ENCODE measurements around the gene CCDC183.
A peak's percentile ranks its signal among the peaks of the same experiment; 100 is the strongest.

Gene CCDC183

DNA sequence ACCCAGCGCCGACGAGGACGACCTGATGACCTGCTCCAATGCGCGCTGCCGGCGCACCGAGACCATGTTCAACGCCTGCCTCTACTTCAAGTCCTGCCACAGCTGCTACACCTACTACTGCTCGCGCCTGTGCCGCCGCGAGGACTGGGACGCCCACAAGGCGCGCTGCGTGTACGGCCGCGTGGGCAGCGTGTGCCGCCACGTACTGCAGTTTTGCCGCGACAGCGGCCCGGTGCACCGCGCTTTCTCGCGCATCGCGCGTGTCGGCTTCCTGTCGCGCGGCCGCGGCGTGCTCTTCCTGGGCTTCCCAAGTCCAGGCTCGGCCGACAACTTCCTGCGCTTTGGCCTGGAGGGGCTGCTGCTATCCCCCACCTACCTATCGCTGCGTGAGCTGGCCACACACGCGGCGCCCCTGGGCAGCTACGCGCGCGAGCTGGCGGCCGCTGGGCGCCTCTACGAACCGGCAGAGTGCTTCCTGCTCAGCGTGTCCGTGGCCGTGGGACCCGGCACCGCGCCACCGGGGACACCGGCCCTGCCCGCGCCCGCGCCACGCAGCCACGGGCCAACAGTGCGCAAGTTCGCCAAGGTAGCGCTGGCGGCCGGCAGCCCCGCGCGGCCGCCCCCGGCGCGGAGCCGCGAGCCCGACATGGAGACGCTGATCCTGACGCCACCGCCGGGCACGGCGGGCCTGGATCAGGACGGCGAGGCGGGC is 50.4 kb downstream of the CCDC183 start:
- Histone ChIP-seq H3K4me1 (ENCODE audit: insufficient read depth, low read length) (peaks cover 7% of the 10 kb centered on the region; the same call in 1 of the 2 replicates), H3K27ac (ENCODE audit: low read length) (no peak overlapping the region), H3K36me3 (ENCODE audit: insufficient read depth, low read depth, low read length) (peaks cover 11% of the 10 kb centered on the region), H3K9ac (ENCODE audit: low read depth, low read length) (peak overlapping the region; percentile 37; the same call in 1 of the 2 replicates), H3K27me3 (ENCODE audit: insufficient read depth, low read length) (peaks cover 6% of the 10 kb centered on the region; the same call in 1 of the 2 replicates), H3K4me3 (ENCODE audit: low read length) (peak overlapping the region; percentile 40; the same call in 1 of the 2 replicates), H3K9me3 (ENCODE audit: insufficient read depth, low read depth, low read length) (no peaks in the 10 kb centered on the region)

DNA sequence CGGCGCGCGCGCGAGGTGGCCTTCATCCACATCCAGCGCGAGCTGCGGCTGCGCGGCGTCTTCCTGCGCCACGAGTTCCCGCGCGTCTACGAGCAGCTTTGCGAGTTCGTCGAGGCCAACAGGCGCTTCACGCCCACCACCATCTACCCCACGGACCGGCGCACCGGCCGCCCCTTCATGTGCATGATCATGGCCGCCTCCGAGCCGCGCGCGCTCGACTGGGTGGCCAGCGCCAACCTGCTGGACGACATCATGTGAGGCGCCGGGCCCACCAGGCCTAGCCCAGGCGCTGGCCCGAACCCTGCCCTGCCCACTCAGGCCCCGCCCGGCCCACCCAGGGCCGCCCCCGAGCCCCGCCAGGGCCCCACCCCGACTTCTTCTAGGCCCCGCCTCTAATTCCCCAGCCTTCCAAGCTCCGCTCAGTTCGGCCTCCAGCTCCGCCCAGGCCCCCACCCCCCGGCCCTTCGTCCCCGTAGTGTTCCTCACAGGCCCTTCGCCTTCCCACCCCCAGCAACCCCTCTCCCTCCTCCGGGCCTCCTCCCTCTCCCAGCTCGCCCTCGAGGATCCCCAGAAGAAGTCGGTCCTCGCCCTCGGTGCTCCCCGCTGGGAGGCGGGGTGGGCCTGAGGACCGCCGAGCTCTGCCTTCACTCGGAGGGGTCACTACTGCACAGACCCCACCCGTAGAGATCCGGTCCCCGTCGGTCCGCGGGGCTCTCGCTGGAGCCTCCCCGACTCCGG is 51.1 kb downstream of the CCDC183 start:
- Histone ChIP-seq H3K36me3 (ENCODE audit: insufficient read depth, low read depth, low read length) (peaks cover 16% of the 10 kb centered on the region), H3K9ac (ENCODE audit: low read depth, low read length) (peak overlapping the region; percentile 81; the same call in 1 of the 2 replicates), H3K27me3 (ENCODE audit: insufficient read depth, low read length) (peaks cover 6% of the 10 kb centered on the region; the same call in 1 of the 2 replicates), H3K27ac (ENCODE audit: low read length) (no peak overlapping the region), H3K4me1 (ENCODE audit: insufficient read depth, low read length) (peaks cover 4% of the 10 kb centered on the region; the same call in 1 of the 2 replicates), H3K4me3 (ENCODE audit: low read length) (peak overlapping the region; percentile 74), H3K9me3 (ENCODE audit: insufficient read depth, low read depth, low read length) (no peaks in the 10 kb centered on the region)

DNA sequence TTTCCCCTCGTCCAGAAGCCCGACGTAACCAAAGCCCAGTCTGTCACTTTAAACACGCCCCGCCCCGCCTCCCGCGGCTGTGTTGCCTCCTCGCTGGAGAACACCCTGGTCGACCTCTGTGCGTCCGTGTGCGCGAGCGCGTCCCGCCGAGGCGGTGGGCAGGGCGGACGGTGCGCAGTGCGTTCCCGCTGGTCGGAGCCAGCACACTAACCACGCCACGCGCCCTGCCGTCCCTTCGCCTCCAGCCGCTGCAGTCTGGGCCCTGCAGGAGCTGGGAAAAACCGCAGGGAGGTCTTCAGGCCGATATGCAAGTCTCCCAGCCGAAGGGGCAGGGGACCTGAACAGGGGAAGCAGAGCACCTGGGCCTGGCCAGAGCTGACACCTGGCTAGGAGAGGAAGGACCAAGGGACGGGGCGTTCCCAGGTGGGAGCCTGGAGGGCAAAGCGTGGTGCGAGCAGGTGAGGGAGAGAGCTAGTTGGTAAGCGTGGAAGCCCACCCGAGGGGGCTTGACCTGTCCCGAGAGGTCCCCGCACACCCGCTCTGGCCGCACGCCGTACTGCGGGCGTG is 51.8 kb downstream of the CCDC183 start:
- Histone ChIP-seq H3K36me3 (ENCODE audit: insufficient read depth, low read depth, low read length) (peaks cover 16% of the 10 kb centered on the region), H3K27ac (ENCODE audit: low read length) (no peak overlapping the region), H3K27me3 (ENCODE audit: insufficient read depth, low read length) (peaks cover 6% of the 10 kb centered on the region; the same call in 1 of the 2 replicates), H3K4me1 (ENCODE audit: insufficient read depth, low read length) (peaks cover 4% of the 10 kb centered on the region; the same call in 1 of the 2 replicates), H3K9ac (ENCODE audit: low read depth, low read length) (peak overlapping the region; percentile 81), H3K4me3 (ENCODE audit: low read length) (peak overlapping the region; percentile 74), H3K9me3 (ENCODE audit: insufficient read depth, low read depth, low read length) (no peaks in the 10 kb centered on the region)

DNA sequence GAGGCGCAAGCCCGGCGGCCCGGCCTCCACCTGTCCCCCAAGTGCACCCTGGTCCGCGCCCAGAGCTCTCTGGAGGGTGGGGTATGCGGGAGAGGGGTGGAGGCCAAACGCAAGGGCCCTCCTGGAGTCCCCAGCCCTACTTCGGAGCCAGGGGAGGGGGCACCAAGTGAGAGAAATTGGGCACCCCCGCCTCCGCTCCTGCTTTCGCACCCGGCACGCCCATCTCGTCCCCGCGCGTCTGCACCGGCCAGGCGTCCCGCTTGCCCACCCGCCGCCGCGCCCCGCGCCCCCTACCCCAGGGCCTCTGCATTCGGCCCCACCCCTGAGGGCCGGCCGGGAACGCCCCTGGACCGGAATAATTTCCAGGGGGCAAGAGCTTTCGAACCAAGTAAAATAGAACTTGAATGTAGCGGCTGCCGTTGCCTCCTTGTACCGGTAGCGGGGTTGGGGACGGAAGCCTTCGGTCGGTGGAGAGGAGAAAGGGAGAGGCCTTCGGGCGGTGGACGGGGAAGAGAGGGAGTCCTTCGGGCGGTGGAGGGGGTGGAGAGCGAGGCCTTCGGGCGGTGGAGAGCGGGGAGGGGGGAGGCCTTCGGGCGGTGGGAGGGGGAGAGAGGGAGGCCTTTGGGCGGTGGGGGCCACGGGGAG is 52.4 kb downstream of the CCDC183 start:
- H3K9me3 ChIP-seq (ENCODE audit: insufficient read depth, low read depth, low read length) = no peaks in the 10 kb centered on the region
- H3K4me3 ChIP-seq (ENCODE audit: low read length) = peak overlapping the region; percentile 74
- H3K27ac ChIP-seq (ENCODE audit: low read length) = peak overlapping the region; percentile 47
- H3K36me3 ChIP-seq (ENCODE audit: insufficient read depth, low read depth, low read length) = peaks cover 16% of the 10 kb centered on the region
- peaks cover 6% of the 10 kb centered on the region; the same call in 1 of the 2 replicates for H3K27me3 ChIP-seq (ENCODE audit: insufficient read depth, low read length)
- H3K4me1 ChIP-seq (ENCODE audit: insufficient read depth, low read length) = peaks cover 4% of the 10 kb centered on the region; the same call in 1 of the 2 replicates
- peak overlapping the region; percentile 81 for H3K9ac ChIP-seq (ENCODE audit: low read depth, low read length)

DNA sequence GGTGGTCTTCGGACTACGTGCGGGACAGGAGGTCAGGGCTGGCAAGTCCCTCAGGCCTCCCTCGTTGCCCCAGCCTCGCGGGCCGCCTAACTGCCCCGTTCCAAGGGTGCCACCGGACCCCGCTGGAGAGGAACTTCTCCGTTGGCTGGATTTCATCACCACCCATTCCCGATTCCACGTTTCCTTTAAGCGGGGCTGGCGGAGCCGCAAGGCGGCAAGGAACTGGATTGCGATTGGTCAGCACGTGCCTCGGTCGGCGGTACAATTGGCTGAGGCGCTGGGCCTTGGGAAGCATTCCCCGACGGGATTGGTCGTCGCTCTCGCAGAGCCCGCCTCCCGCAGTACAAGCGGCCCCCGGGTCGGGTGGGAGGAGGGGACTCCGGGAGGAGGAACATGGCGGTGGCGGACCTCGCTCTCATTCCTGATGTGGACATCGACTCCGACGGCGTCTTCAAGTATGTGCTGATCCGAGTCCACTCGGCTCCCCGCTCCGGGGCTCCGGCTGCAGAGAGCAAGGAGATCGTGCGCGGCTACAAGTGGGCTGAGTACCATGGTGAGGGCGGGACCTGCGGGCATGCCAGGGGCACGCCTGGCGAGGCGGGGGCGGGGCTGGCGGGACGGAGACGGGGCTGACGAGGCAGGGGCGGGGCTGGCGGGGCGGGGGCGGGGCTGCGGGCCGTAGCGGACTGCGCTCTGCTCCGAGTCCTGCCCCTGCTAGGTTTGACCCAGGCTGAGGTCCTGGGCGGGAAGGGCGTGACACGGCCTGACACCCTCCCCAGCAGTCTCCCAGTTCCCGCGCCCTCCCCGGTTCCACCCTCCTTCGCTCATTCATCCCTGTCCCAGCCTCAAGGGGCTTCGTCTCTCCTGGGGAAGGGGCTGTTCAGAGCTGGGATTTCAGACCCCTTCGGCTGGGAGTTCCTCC is 53.2 kb downstream of the CCDC183 start, which contains the start of gene PHPT1:
TSS of gene PHPT1 (plus strand) at position 372 of the 922 bp plus-strand sequence. CDS start at position 394, 22 bp downstream.
- H3K4me3 ChIP-seq (ENCODE audit: low read length) = peak within 1 kb of the TSS; percentile 74
- peaks cover 6% of the 10 kb centered on the region; the same call in 1 of the 2 replicates for H3K27me3 ChIP-seq (ENCODE audit: insufficient read depth, low read length)
- H3K27ac ChIP-seq (ENCODE audit: low read length) = peak within 1 kb of the TSS; percentile 57
- peaks cover 16% of the 10 kb centered on the region for H3K36me3 ChIP-seq (ENCODE audit: insufficient read depth, low read depth, low read length)
- no peaks in the 10 kb centered on the region for H3K9me3 ChIP-seq (ENCODE audit: insufficient read depth, low read depth, low read length)
- peaks cover 4% of the 10 kb centered on the region; the same call in 1 of the 2 replicates for H3K4me1 ChIP-seq (ENCODE audit: insufficient read depth, low read length)
- H3K9ac ChIP-seq (ENCODE audit: low read depth, low read length) = peak within 1 kb of the TSS; percentile 81

DNA sequence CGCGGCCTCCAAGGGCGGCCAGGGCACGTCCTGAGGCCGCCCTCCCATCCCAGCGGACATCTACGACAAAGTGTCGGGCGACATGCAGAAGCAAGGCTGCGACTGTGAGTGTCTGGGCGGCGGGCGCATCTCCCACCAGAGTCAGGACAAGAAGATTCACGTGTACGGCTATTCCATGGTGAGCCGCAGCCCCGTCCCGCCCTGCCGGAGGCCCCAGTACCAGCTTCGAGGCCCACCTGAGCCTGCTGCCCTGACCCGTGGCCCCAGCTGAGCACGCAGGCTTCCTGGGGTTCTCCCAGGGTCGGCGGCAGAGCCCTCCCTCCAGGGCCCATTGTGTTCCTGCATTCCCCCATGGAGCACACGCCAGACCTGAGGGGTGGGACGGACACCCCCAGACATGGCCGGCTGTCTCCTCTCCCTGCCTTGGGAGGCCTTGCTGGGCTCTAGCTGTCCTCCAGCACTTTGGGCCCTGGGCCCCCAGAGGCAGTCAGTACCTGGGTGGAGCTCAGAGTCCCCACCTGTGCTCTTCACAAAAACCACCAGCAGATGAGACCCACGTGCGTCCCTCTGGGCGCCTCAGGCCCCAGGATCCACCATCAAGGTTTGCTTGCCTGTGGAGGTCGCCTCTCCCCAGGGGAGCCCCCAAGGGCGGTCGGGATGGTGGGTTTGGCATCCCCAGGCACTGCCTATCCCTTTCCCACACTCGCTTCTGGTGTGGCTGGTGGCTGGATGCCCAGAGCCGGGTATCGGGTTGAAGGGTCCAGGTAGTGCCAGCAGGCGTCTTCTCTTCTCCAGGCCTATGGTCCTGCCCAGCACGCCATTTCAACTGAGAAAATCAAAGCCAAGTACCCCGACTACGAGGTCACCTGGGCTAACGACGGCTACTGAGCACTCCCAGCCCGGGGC is 54.1 kb downstream of the CCDC183 start:
- Histone ChIP-seq H3K27ac (ENCODE audit: low read length) (no peak overlapping the region), H3K27me3 (ENCODE audit: insufficient read depth, low read length) (peaks cover 6% of the 10 kb centered on the region; the same call in 1 of the 2 replicates), H3K36me3 (ENCODE audit: insufficient read depth, low read depth, low read length) (peaks cover 16% of the 10 kb centered on the region), H3K4me3 (ENCODE audit: low read length) (peak overlapping the region; percentile 74), H3K9me3 (ENCODE audit: insufficient read depth, low read depth, low read length) (no peaks in the 10 kb centered on the region), H3K4me1 (ENCODE audit: insufficient read depth, low read length) (peaks cover 4% of the 10 kb centered on the region; the same call in 1 of the 2 replicates), H3K9ac (ENCODE audit: low read depth, low read length) (peak overlapping the region; percentile 65; the same call in 1 of the 2 replicates)

DNA sequence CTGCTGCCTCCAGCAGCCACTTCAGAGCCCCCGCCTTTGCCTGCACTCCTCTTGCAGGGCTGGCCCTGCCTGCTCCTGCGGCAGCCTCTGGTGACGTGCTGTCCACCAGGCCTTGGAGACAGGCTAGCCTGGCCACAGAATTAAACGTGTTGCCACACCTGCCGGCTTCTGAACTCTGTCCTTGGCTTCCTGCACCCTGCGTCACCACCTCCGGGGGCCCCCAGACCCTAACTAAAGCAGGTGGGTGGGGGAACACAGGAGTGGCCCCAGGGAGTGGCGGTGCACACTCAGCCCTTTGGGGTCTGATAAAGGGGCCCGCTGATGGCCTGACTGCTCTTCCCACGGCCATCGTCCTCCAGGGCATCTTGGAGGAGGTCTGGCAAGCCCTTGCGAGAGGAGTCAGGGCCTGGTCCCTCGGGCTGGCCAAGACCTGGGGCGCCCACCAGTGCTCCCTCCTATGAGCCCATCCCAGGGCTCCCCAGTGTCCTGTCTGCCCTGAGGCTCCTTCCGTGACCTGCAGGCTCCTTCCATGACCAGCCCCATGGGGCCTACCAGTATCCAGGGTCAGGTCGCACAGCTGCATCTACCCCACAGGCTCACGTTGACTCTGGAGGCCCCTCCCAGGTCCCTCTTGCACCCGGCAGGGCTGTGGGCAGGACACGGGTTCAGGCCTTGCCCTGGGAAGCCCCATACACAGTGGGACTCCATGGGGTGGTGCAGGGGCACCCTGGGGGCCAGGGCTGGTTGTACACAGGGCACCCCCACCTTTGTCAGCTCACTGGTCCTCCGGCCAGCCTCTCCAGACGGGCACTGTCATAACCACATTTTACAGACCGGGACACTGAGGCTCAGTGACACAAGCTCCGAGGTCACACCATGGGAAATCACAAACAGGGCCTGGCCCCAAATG is 55.0 kb downstream of the CCDC183 start:
- H3K4me1 ChIP-seq (ENCODE audit: insufficient read depth, low read length) = peaks cover 4% of the 10 kb centered on the region; the same call in 1 of the 2 replicates

DNA sequence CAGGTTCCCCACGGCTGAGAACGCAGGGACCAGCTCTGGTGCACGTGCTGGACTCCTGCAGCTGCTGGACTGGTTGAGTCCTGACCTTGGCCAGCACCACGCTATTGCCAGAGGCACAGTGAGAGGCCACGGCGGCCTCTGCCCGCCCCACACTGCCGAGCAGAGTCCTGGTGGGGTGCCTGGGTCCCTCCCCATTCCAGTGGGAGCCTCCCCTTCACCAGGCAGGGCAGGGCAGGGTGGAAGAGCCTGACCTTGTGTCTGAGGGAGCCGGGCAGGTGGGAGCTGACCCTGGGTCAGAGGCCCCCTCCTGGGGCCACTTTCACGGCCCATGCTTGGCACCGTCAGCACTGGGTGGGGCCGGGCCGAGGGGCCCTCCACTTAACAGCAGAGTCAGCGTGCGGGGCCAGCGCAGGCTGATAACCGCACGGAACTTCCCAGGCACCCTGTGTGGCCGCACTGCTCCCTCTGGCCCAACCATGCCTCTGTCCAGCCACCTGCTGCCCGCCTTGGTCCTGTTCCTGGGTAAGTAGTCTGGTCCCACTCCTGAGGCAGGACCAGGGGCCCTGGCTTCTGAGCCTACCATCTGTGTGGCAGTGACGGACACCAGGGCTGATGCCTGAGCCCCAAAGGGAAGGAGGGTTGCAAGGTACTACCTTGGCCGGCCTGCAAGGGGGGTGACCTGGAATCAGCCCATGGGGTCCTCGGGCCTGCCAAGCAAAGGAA is 56.0 kb downstream of the CCDC183 start, which contains the start of gene MAMDC4:
TSS of gene MAMDC4 (plus strand) at position 406 of the 723 bp plus-strand sequence. CDS start at position 477, 71 bp downstream.
- Histone ChIP-seq H3K36me3 (ENCODE audit: insufficient read depth, low read depth, low read length) (peaks cover 16% of the 10 kb centered on the region), H3K27me3 (ENCODE audit: insufficient read depth, low read length) (no peaks in the 10 kb centered on the region; the same call in 1 of the 2 replicates), H3K9ac (ENCODE audit: low read depth, low read length) (no peak within 1 kb of the TSS), H3K9me3 (ENCODE audit: insufficient read depth, low read depth, low read length) (no peaks in the 10 kb centered on the region), H3K4me1 (ENCODE audit: insufficient read depth, low read length) (peaks cover 4% of the 10 kb centered on the region; the same call in 1 of the 2 replicates), H3K4me3 (ENCODE audit: low read length) (no peak within 1 kb of the TSS), H3K27ac (ENCODE audit: low read length) (no peak within 1 kb of the TSS)

More for the DNA sequence above, 55.0 kb downstream of the CCDC183 start:
- H3K9me3 ChIP-seq (ENCODE audit: insufficient read depth, low read depth, low read length) = no peaks in the 10 kb centered on the region
- peaks cover 6% of the 10 kb centered on the region; the same call in 1 of the 2 replicates for H3K27me3 ChIP-seq (ENCODE audit: insufficient read depth, low read length)
- peaks cover 16% of the 10 kb centered on the region for H3K36me3 ChIP-seq (ENCODE audit: insufficient read depth, low read depth, low read length)
- H3K4me3 ChIP-seq (ENCODE audit: low read length) = no peak overlapping the region
- H3K27ac ChIP-seq (ENCODE audit: low read length) = no peak overlapping the region
- H3K9ac ChIP-seq (ENCODE audit: low read depth, low read length) = no peak overlapping the region

All from iPS-20b (cell line).